ENCODE measurements around the gene LRRC27.
A peak's percentile ranks its signal among the peaks of the same experiment; 100 is the strongest.

Gene LRRC27

GRCh38 chr10:132339276-132339675 lies 7.3 kb downstream of the LRRC27 start:
- DNase-seq: no peak

GRCh38 chr10:132341017-132341416 lies 9.0 kb downstream of the LRRC27 start:
- no peak for DNase-seq

GRCh38 chr10:132341781-132342180 lies 9.8 kb downstream of the LRRC27 start:
- DNase-seq: no peak

- DNase-seq: no peak
Measured at GRCh38 chr10:132342553-132342952, 10.6 kb downstream of the LRRC27 start.

GRCh38 chr10:132344386-132344785 lies 12.4 kb downstream of the LRRC27 start:
- DNase-seq: no peak

- DNase-seq: no peak
Measured at GRCh38 chr10:132345345-132345744, 13.4 kb downstream of the LRRC27 start.

- no peak for DNase-seq
Measured at GRCh38 chr10:132346806-132347205, 14.8 kb downstream of the LRRC27 start.

- no peak for DNase-seq
Measured at GRCh38 chr10:132347211-132347930, 15.4 kb downstream of the LRRC27 start.

GRCh38 chr10:132347931-132348267 lies 15.9 kb downstream of the LRRC27 start:
- no peak for DNase-seq

GRCh38 chr10:132349766-132350165 lies 17.8 kb downstream of the LRRC27 start:
- no peak for DNase-seq

- no peak for DNase-seq
Measured at GRCh38 chr10:132350391-132350790, 18.4 kb downstream of the LRRC27 start.

- no peak for DNase-seq
Measured at GRCh38 chr10:132350946-132351345, 19.0 kb downstream of the LRRC27 start.

GRCh38 chr10:132351611-132352010 lies 19.6 kb downstream of the LRRC27 start:
- no peak for DNase-seq

GRCh38 chr10:132352462-132353308 lies 20.7 kb downstream of the LRRC27 start:
- DNase-seq: peak; percentile 31

- DNase-seq: no peak
Measured at GRCh38 chr10:132353456-132354355, 21.7 kb downstream of the LRRC27 start.

GRCh38 chr10:132354356-132355094 lies 22.5 kb downstream of the LRRC27 start:
- DNase-seq: no peak

- no peak for DNase-seq
Measured at GRCh38 chr10:132355297-132355696, 23.3 kb downstream of the LRRC27 start.

- no peak for DNase-seq
Measured at GRCh38 chr10:132355754-132356153, 23.8 kb downstream of the LRRC27 start.

GRCh38 chr10:132356621-132357195 lies 24.7 kb downstream of the LRRC27 start:
- no peak for DNase-seq

GRCh38 chr10:132357286-132358058 lies 25.5 kb downstream of the LRRC27 start:
- no peak for DNase-seq

- DNase-seq: no peak
Measured at GRCh38 chr10:132359305-132360040, 27.5 kb downstream of the LRRC27 start.

Data from fibroblast of skin of right quadriceps (primary cell).